Activated CD4-positive, alpha-beta T cell treated with anti-CD3 and anti-CD28 coated beads, Interleukin-2, amount 10 ng/mL, durations not matched to agents 24 days and 14 days (primary cell): Measurements from ENCODE around the gene CKAP2. TPM values are rescaled to one million over a fixed set of nuclear protein-coding genes. Genes with fewer than 3 reads are reported as not detected.
"Not testable (repeated sequence)": the region's sequence is repeated elsewhere in the genome, so short reads cannot be mapped to it uniquely, and the experiment has no call there.

Experiments
- DNase-seq: peaks from one replicate; pipeline ENCODE4 v3.0.0; 2022
- H3K27ac Mint-ChIP-seq: one replicate; pipeline ENCODE4 v1.8.0; 2022; ENCODE audit warnings: mild to moderate bottlenecking, mixed read lengths
- H3K27me3 Mint-ChIP-seq: one replicate; pipeline ENCODE4 v1.8.0; 2022; ENCODE audit warnings: mixed read lengths
- H3K36me3 Mint-ChIP-seq: one replicate; pipeline ENCODE4 v1.8.0; 2022; ENCODE audit warnings: low read depth, mild to moderate bottlenecking, mixed read lengths
- H3K4me1 Mint-ChIP-seq: one replicate; pipeline ENCODE4 v1.8.0; 2021; ENCODE audit warnings: mixed read lengths
- H3K4me3 Mint-ChIP-seq: one replicate; pipeline ENCODE4 v1.8.0; 2022; ENCODE audit warnings: mild to moderate bottlenecking, moderate library complexity, mixed read lengths
- H3K9me3 Mint-ChIP-seq: one replicate; pipeline ENCODE4 v1.8.0; 2021; ENCODE audit warnings: mixed read lengths
- intact Hi-C: fragments of 100-400 bp; cut with micrococcal nuclease; formaldehyde crosslinking; loops from one replicate; pipeline ENCODE4 v1.15.1; 2023
- total RNA-seq: library from RNA; stranded (reverse); gene quantifications from 2 replicates; pipeline ENCODE4 v1.2.3, GENCODE V29; 2022

The CKAP2 gene
- 39.9 and 40.9 TPM in 2 replicates for total RNA-seq

- peaks cover 49% of the 10 kb centered on the region for H3K4me1 Mint-ChIP-seq
- no peaks in the 10 kb centered on the region for H3K27me3 Mint-ChIP-seq
- intact Hi-C loops = loop anchor here (1.0 to 10.0 kb wide), 7 partner anchors 48 to 1002 kb away; partner anchors contain the start of genes ALG11, INTS6, SUGT1 and THSD1
- peaks cover 16% of the 10 kb centered on the region for H3K36me3 Mint-ChIP-seq
- H3K27ac Mint-ChIP-seq = peak within 1 kb of the TSS; percentile 91
- DNase-seq = peak; percentile 98
- peak within 1 kb of the TSS; percentile 97 for H3K4me3 Mint-ChIP-seq
- no peaks in the 10 kb centered on the region for H3K9me3 Mint-ChIP-seq
These were observed at the start of gene CKAP2 for GRCh38 chr13:52454820-52455676. TSS of gene CKAP2 (plus strand) at chr13:52455478. CDS start at chr13:52455557, 79 bp downstream.

- H3K27me3 Mint-ChIP-seq = peaks cover 29% of the 10 kb centered on the region
- H3K4me3 Mint-ChIP-seq = peak within 1 kb of the TSS; percentile 77
- no peaks in the 10 kb centered on the region for H3K9me3 Mint-ChIP-seq
- peak; percentile 67 for DNase-seq
- H3K36me3 Mint-ChIP-seq = peaks cover 10% of the 10 kb centered on the region
- H3K4me1 Mint-ChIP-seq = peaks cover 14% of the 10 kb centered on the region
- H3K27ac Mint-ChIP-seq = no peak within 1 kb of the TSS
- intact Hi-C loops = loop anchor here (2.0 to 5.0 kb wide), 2 partner anchors 46 to 393 kb away; partner anchors contain the start of genes ALG11 and VPS36
These were observed 49.3 kb upstream of the CKAP2 start, which contains the start of gene THSD1 for GRCh38 chr13:52405767-52406494. TSS of gene THSD1 (minus strand) at chr13:52406172. CDS start at chr13:52402600, 3,572 bp downstream.

- no peak for DNase-seq
- intact Hi-C loops = loop anchor here (2.0 to 5.0 kb wide), 2 partner anchors 46 to 394 kb away; partner anchors contain the start of genes ALG11 and VPS36
- Mint-ChIP-seq H3K27me3 (peaks cover 29% of the 10 kb centered on the region), H3K4me3 (peak overlapping the region; percentile 40), H3K4me1 (peaks cover 14% of the 10 kb centered on the region), H3K36me3 (peaks cover 10% of the 10 kb centered on the region), H3K9me3 (no peaks in the 10 kb centered on the region), H3K27ac (no peak overlapping the region)
These were observed 48.6 kb upstream of the CKAP2 start for GRCh38 chr13:52406629-52407028.

- H3K27ac Mint-ChIP-seq, DNase-seq, H3K9me3 Mint-ChIP-seq, H3K4me3 Mint-ChIP-seq: not testable (repeated sequence)
- Mint-ChIP-seq H3K36me3 (peaks cover 15% of the 10 kb centered on the region), H3K4me1 (peaks cover 16% of the 10 kb centered on the region), H3K27me3 (peaks cover 24% of the 10 kb centered on the region)
- intact Hi-C loops = loop anchor here (2.0 to 5.0 kb wide), 2 partner anchors 45 to 395 kb away; partner anchors contain the start of genes ALG11 and VPS36
These were observed 47.8 kb upstream of the CKAP2 start for GRCh38 chr13:52407436-52407835.

- not testable (repeated sequence) for H3K4me3 Mint-ChIP-seq, DNase-seq, H3K27ac Mint-ChIP-seq, H3K9me3 Mint-ChIP-seq
- peaks cover 20% of the 10 kb centered on the region for H3K27me3 Mint-ChIP-seq
- H3K36me3 Mint-ChIP-seq = peaks cover 15% of the 10 kb centered on the region
- intact Hi-C loops = loop anchor here (5.0 kb wide), 1 partner anchor 44 kb away; the partner anchor contains the start of gene VPS36
- H3K4me1 Mint-ChIP-seq = peaks cover 16% of the 10 kb centered on the region
These were observed 47.1 kb upstream of the CKAP2 start for GRCh38 chr13:52408071-52408658.

- Mint-ChIP-seq H3K4me1 (peaks cover 2% of the 10 kb centered on the region), H3K9me3 (no peaks in the 10 kb centered on the region), H3K36me3 (peaks cover 32% of the 10 kb centered on the region), H3K27me3 (no peaks in the 10 kb centered on the region), H3K27ac (no peak overlapping the region), H3K4me3 (no peak overlapping the region)
- DNase-seq = no peak
- intact Hi-C loops = no loop called here
These were observed 43.6 kb upstream of the CKAP2 start for GRCh38 chr13:52411629-52412028.

- Mint-ChIP-seq H3K4me1 (peaks cover 2% of the 10 kb centered on the region), H3K36me3 (peaks cover 35% of the 10 kb centered on the region), H3K27me3 (no peaks in the 10 kb centered on the region), H3K27ac (no peak overlapping the region), H3K4me3 (no peak overlapping the region), H3K9me3 (no peaks in the 10 kb centered on the region)
- intact Hi-C loops = no loop called here
- DNase-seq = no peak
These were observed 43.1 kb upstream of the CKAP2 start for GRCh38 chr13:52412128-52412527.

- no peaks in the 10 kb centered on the region for H3K27me3 Mint-ChIP-seq
- no peak overlapping the region for H3K27ac Mint-ChIP-seq
- peaks cover 2% of the 10 kb centered on the region for H3K4me1 Mint-ChIP-seq
- H3K4me3 Mint-ChIP-seq = no peak overlapping the region
- H3K9me3 Mint-ChIP-seq = no peaks in the 10 kb centered on the region
- intact Hi-C loops = loop anchor here (2.0 kb wide), 1 partner anchor 27 kb away; no protein-coding TSS in a partner anchor
- H3K36me3 Mint-ChIP-seq = peaks cover 43% of the 10 kb centered on the region
- no peak for DNase-seq
These were observed 41.2 kb upstream of the CKAP2 start for GRCh38 chr13:52414051-52414450.

GRCh38 chr13:52414963-52415362, 40.3 kb upstream of the CKAP2 start:
- H3K9me3 Mint-ChIP-seq = no peaks in the 10 kb centered on the region
- intact Hi-C loops = loop anchor here (2.0 kb wide), 1 partner anchor 26 kb away; no protein-coding TSS in a partner anchor
- H3K4me1 Mint-ChIP-seq = peaks cover 2% of the 10 kb centered on the region
- peaks cover 45% of the 10 kb centered on the region for H3K36me3 Mint-ChIP-seq
- H3K27me3 Mint-ChIP-seq = no peaks in the 10 kb centered on the region
- DNase-seq = no peak
- no peak overlapping the region for H3K4me3 Mint-ChIP-seq
- H3K27ac Mint-ChIP-seq = no peak overlapping the region

GRCh38 chr13:52419080-52419479, 36.2 kb upstream of the CKAP2 start:
- no peak for DNase-seq
- Mint-ChIP-seq H3K9me3 (no peaks in the 10 kb centered on the region), H3K27ac (no peak overlapping the region), H3K36me3 (peaks cover 48% of the 10 kb centered on the region), H3K4me1 (no peaks in the 10 kb centered on the region), H3K27me3 (no peaks in the 10 kb centered on the region), H3K4me3 (no peak overlapping the region)
- intact Hi-C loops = no loop called here

GRCh38 chr13:52421216-52421615, 34.1 kb upstream of the CKAP2 start:
- Mint-ChIP-seq H3K27me3 (no peaks in the 10 kb centered on the region), H3K4me1 (no peaks in the 10 kb centered on the region), H3K9me3 (no peaks in the 10 kb centered on the region), H3K27ac (peak overlapping the region; percentile 7), H3K4me3 (no peak overlapping the region), H3K36me3 (peaks cover 48% of the 10 kb centered on the region)
- intact Hi-C loops = no loop called here
- no peak for DNase-seq

- H3K27me3 Mint-ChIP-seq = no peaks in the 10 kb centered on the region
- no peaks in the 10 kb centered on the region for H3K4me1 Mint-ChIP-seq
- no peak for DNase-seq
- H3K9me3 Mint-ChIP-seq = no peaks in the 10 kb centered on the region
- H3K4me3 Mint-ChIP-seq = no peak overlapping the region
- peaks cover 53% of the 10 kb centered on the region for H3K36me3 Mint-ChIP-seq
- H3K27ac Mint-ChIP-seq = no peak overlapping the region
- intact Hi-C loops = no loop called here
These were observed 27.0 kb upstream of the CKAP2 start for GRCh38 chr13:52428295-52428694.

- peaks cover 58% of the 10 kb centered on the region for H3K36me3 Mint-ChIP-seq
- peaks cover 3% of the 10 kb centered on the region for H3K4me1 Mint-ChIP-seq
- H3K27ac Mint-ChIP-seq = no peak overlapping the region
- H3K4me3 Mint-ChIP-seq = no peak overlapping the region
- no peaks in the 10 kb centered on the region for H3K27me3 Mint-ChIP-seq
- no peaks in the 10 kb centered on the region for H3K9me3 Mint-ChIP-seq
- intact Hi-C loops = no loop called here
- no peak for DNase-seq
These were observed 22.8 kb upstream of the CKAP2 start for GRCh38 chr13:52432456-52432855.
